NT2/D1 (cell line): ENCODE measurements around the gene KCTD17.

Experiments used
- SUZ12 ChIP-seq: IDR thresholded peaks from 2 replicates; pipeline ENCODE4 v1.6.1; 2011; ENCODE audit not compliant: insufficient read length, insufficient read depth; ENCODE audit errors: extremely low read depth
- YY1 ChIP-seq: IDR thresholded peaks from 2 replicates; pipeline ENCODE4 v1.6.1; 2011; ENCODE audit not compliant: insufficient read length, insufficient read depth
- ZNF274 ChIP-seq: IDR thresholded peaks from 2 replicates; pipeline ENCODE4 v1.6.1; 2011; ENCODE audit warnings: mild to moderate bottlenecking, low read depth, low read length

DNA sequence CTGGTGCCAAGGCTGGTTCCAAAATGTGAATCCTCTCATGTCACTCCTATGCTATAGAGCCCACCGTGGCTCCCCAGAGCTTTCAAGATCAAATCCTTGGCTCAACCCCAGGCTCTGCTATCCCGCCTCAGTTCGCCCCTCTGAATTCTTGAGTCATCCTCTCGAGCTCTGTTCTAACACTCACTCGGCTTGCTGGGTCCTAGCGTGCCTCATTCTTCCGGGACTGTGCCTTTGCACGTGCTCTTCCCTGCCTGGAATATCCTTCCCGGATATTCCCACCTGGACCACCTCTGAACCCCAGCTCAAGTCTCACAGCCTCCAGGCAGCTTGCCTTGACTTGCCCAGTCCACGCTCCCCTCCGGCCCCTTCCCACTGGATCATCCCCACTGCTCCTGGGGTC, 13.0 kb downstream of the KCTD17 start:
- no peak for TF ChIP-seq ZNF274
- no peak for TF ChIP-seq SUZ12
- TF ChIP-seq YY1: no peak
